ENCODE results near the gene LNP1. TPM values are rescaled to one million over a fixed set of nuclear protein-coding genes. Genes with fewer than 3 reads are reported as not detected.

LNP1 gene
- total and polyA plus RNA-seq, 2 donors (not counting 3 experiments of a cell fraction or from before 2014, with no cell fraction given): 0.80 TPM

DNA sequence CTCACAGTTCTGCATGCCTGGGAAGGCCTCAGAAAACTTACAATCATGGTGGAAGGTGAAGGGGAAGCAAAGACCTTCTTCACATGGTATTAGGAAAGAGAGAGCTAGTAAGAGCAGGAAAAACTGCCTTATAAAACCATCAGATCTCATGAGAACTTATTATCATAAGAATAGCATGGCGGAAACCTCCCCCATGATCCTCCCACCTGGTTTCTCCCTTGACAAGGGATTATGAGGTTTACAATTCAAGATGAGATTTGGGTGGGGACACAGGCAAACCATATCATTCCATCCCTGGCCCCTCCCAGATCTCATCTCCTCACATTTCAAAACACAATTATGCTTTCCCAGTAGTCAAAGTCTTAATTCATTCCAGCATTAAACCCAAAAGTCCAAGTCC lies 56.5 kb downstream of the LNP1 start:
- ChIA-PET POLR2A (no interaction called here), CTCF (interaction anchor here (1.2 kb wide), 1 partner anchor 10 kb away, joined by 3 read pairs; no protein-coding TSS in a partner anchor)
- no peaks in the 10 kb centered on the region for H3K4me1 ChIP-seq (ENCODE audit: control insufficient read depth, extremely low read depth, insufficient read depth, low read length)
- intact Hi-C loops (cut with micrococcal nuclease) (no loop called here), dilution Hi-C loops (cut with MboI; ENCODE audit: extremely low pct_ligation_motif_present, low sequenced_read_pairs) (no loop called here)
- H2AFZ ChIP-seq (ENCODE audit: low read depth, low read length): no peak overlapping the region
- no peaks in the 10 kb centered on the region for H3K9me3 ChIP-seq (replicated peaks; ENCODE audit: control insufficient read depth, insufficient read depth, low read length)
- H3K27me3 ChIP-seq (ENCODE audit: control insufficient read depth in 2 of 2, insufficient read depth in 2 of 2, low read length in 2 of 2): peaks cover 0 to 2% of the 10 kb centered on the region in 2 experiments
- no TSS peak for BruUV-seq (replicated peaks)
- no peaks in the 10 kb centered on the region for H3K79me2 ChIP-seq (ENCODE audit: control insufficient read depth, insufficient read depth, low read length)
- H3K4me2 ChIP-seq (ENCODE audit: insufficient read depth, low read length): no peak overlapping the region
- H3K36me3 ChIP-seq (ENCODE audit: control insufficient read depth in 2 of 2, extremely low read depth in 1 of 2, insufficient read depth in 2 of 2, low read length in 2 of 2): no peaks in the 10 kb centered on the region
- H4K20me1 ChIP-seq (replicated peaks; ENCODE audit: control insufficient read depth, extremely low read depth, insufficient read depth, low read length): no peaks in the 10 kb centered on the region
- H3K4me3 ChIP-seq (replicated peaks in 1 of 3; ENCODE audit: insufficient read depth in 1 of 3, low read depth in 1 of 3, low read length in 3 of 3): no peak overlapping the region
- TF ChIP-seq, protein P1, sequence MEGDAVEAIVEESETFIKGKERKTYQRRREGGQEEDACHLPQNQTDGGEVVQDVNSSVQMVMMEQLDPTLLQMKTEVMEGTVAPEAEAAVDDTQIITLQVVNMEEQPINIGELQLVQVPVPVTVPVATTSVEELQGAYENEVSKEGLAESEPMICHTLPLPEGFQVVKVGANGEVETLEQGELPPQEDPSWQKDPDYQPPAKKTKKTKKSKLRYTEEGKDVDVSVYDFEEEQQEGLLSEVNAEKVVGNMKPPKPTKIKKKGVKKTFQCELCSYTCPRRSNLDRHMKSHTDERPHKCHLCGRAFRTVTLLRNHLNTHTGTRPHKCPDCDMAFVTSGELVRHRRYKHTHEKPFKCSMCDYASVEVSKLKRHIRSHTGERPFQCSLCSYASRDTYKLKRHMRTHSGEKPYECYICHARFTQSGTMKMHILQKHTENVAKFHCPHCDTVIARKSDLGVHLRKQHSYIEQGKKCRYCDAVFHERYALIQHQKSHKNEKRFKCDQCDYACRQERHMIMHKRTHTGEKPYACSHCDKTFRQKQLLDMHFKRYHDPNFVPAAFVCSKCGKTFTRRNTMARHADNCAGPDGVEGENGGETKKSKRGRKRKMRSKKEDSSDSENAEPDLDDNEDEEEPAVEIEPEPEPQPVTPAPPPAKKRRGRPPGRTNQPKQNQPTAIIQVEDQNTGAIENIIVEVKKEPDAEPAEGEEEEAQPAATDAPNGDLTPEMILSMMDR (IDR thresholded peaks at IDR 0.05; ENCODE audit: extremely low read depth in 1 of 2, insufficient read depth in 1 of 2, low read depth in 1 of 2, low read length in 2 of 2): no peak
- TF ChIP-seq EZH2 (IDR thresholded peaks at IDR 0.05; ENCODE audit: borderline replicate concordance, low read depth, low read length, severe bottlenecking) (no peak), POLR2AphosphoS5 (IDR thresholded peaks at IDR 0.05; ENCODE audit: insufficient read depth, low read depth, low read length) (no peak), JUN (IDR thresholded peaks at IDR 0.05; ENCODE audit: borderline replicate concordance, insufficient read depth, insufficient read length, low read depth) (no peak), MYC (IDR thresholded peaks at IDR 0.05; ENCODE audit: low read depth, low read length) (no peak), POLR2A (IDR thresholded peaks at IDR 0.05; ENCODE audit: low read depth, low read length) (no peak), FOS (IDR thresholded peaks at IDR 0.05; ENCODE audit: borderline replicate concordance, insufficient read depth, low read length) (no peak), GATA2 (IDR thresholded peaks at IDR 0.05; ENCODE audit: insufficient read depth, insufficient read length, low read depth, low read length) (no peak)
- TF ChIP-seq, protein P2, sequence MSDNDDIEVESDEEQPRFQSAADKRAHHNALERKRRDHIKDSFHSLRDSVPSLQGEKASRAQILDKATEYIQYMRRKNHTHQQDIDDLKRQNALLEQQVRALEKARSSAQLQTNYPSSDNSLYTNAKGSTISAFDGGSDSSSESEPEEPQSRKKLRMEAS (IDR thresholded peaks at IDR 0.05; ENCODE audit: insufficient read depth, insufficient read length): no peak
- H3K9ac ChIP-seq (replicated peaks; ENCODE audit: extremely low read depth, insufficient read depth, low read length): no peak overlapping the region
- no peak for DNase-seq (ENCODE audit: low read depth, low spot score)
- H3K9me1 ChIP-seq (replicated peaks; ENCODE audit: control insufficient read depth, extremely low read depth, insufficient read depth, low read length): no peaks in the 10 kb centered on the region
- no peak for FAIRE-seq
- H3K27ac ChIP-seq (ENCODE audit: insufficient read depth, low read depth, low read length): no peak overlapping the region

Measured in endothelial cell of umbilical vein (primary cell).